H1 (cell line): Measurements from ENCODE around the gene IL2RA. TPM values are rescaled to one million over a fixed set of nuclear protein-coding genes. Genes with fewer than 3 reads are reported as not detected.

Experiments
- NANOG ChIP-seq: IDR thresholded peaks from 2 replicates; pipeline ENCODE4 v1.6.1; 2011; ENCODE audit warnings: low read length, low read depth, mild to moderate bottlenecking, inconsistent platforms; ENCODE audit not compliant: insufficient read depth, poor library complexity, severe bottlenecking
- polyA plus RNA-seq, 7 experiments: library from polyadenylated mRNA; depleted of rRNA in 3 of 7; stranded (reverse) in 5 of 7; unstranded in 2 of 7; fragments of >200 nt in 5 of 7; fragments of 200-250 nt in 2 of 7; gene quantifications; 1 replicate in 5 of 7; 2 replicates in 1 of 7; 4 replicates in 1 of 7; pipeline versions ENCODE4 v1.2.1 to v1.2.3, GENCODE V29; 2011 to 2013; ENCODE audit warnings: missing spikeins in 2 of 7, mixed read lengths in 2 of 7
- total RNA-seq: library from RNA; stranded (reverse); fragmentation: NEBNext Ultra II Directional; extraction: Animal tissue kit (Norgen Biotek cat#: 25700); gene quantifications from 2 replicates; pipeline ENCODE4 v1.2.1, GENCODE V29; 2021

The IL2RA gene
- total and polyA plus RNA-seq, 2 of the 8 experiments (the other 6 are each of a cell fraction or from before 2014, with no cell fraction given), result not detected

DNA sequence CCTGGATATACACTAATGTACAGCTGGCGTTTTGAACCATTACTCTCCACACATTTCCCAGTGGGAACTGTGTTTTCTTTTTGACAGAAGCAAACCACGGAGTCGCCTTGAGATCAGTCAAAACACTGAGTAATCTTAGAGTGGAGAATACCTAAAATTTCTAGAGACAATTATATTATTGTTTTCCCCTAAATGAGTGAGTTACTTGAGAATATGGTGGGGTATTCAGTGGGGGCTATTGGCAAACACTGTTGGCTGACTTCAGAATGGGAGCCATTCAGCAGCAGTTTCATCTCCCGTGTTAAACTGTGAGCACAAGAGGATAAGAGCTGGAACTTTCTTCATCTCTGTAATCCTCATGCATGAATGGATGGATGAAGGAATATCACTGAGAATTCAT, 6.2 kb downstream of the IL2RA start (continued):
- TF ChIP-seq NANOG, result no peak
